HG03139 (cell line): ENCODE data around the gene MMD.
"Not testable (repeated sequence)": the region's sequence is repeated elsewhere in the genome, so short reads cannot be mapped to it uniquely, and the experiment has no call there.

ENCODE experiments used
- ATAC-seq: cut with Tn5 transposase; IDR thresholded peaks from one replicate; pipeline ENCODE4 v1.9.1; 2021; ENCODE audit not compliant: unreplicated experiment

Gene MMD

GRCh38 chr17:55402374-55402773, 19.3 kb downstream of the MMD start:
- no peak for ATAC-seq

GRCh38 chr17:55398689-55399088, 22.9 kb downstream of the MMD start:
- no peak for ATAC-seq

- ATAC-seq = no peak
These were observed 25.7 kb downstream of the MMD start for GRCh38 chr17:55395803-55396505.

- no peak for ATAC-seq
These were observed 27.1 kb downstream of the MMD start for GRCh38 chr17:55394357-55395021.

GRCh38 chr17:55391764-55392467, 29.7 kb downstream of the MMD start:
- ATAC-seq = no peak

GRCh38 chr17:55391244-55391757, 30.3 kb downstream of the MMD start:
- no peak for ATAC-seq

- ATAC-seq = no peak
These were observed 31.2 kb downstream of the MMD start for GRCh38 chr17:55390364-55390977.

GRCh38 chr17:55389715-55390114, 31.9 kb downstream of the MMD start:
- ATAC-seq = not testable (repeated sequence)

- no peak for ATAC-seq
These were observed 32.8 kb downstream of the MMD start for GRCh38 chr17:55388842-55389241.

GRCh38 chr17:55386796-55387332, 34.8 kb downstream of the MMD start:
- ATAC-seq = no peak

GRCh38 chr17:55384643-55385232, 36.9 kb downstream of the MMD start:
- ATAC-seq = no peak

- ATAC-seq = no peak
These were observed 37.6 kb downstream of the MMD start for GRCh38 chr17:55383771-55384642.

- ATAC-seq = no peak
These were observed 40.4 kb downstream of the MMD start for GRCh38 chr17:55381017-55381770.

GRCh38 chr17:55377671-55378275, 43.9 kb downstream of the MMD start:
- ATAC-seq = no peak

GRCh38 chr17:55368706-55369105, 52.9 kb downstream of the MMD start:
- no peak for ATAC-seq

GRCh38 chr17:55366020-55366481, 55.6 kb downstream of the MMD start:
- no peak for ATAC-seq

GRCh38 chr17:55363033-55363432, 58.6 kb downstream of the MMD start:
- no peak for ATAC-seq

GRCh38 chr17:55360971-55361370, 60.7 kb downstream of the MMD start:
- no peak for ATAC-seq
